Hepatocyte (in vitro differentiated cells): ENCODE data around the gene ZNF202.

Source experiments
- CTCF ChIP-seq: fragments of 200-600 bp; sonication (generic); IDR thresholded peaks from 2 replicates; pipeline ENCODE4 v1.5.1; 2016; ENCODE audit warnings: antibody characterized with exemption, mild to moderate bottlenecking; ENCODE audit not compliant: poor library complexity
- EZH2 ChIP-seq: fragments of 200-600 bp; sonication (generic); IDR thresholded peaks from 2 replicates; pipeline ENCODE4 v1.6.1; 2016; ENCODE audit warnings: antibody characterized with exemption, mild to moderate bottlenecking, borderline replicate concordance
- EZH2phosphoT487 ChIP-seq: fragments of 200-600 bp; sonication (generic); IDR thresholded peaks from one replicate; pipeline ENCODE4 v1.6.1; 2018; ENCODE audit warnings: antibody characterized with exemption, mild to moderate bottlenecking, low read depth, moderate library complexity; ENCODE audit not compliant: unreplicated experiment, severe bottlenecking

GRCh38 chr11:123718469-123718868, 23.0 kb downstream of the ZNF202 start:
- TF ChIP-seq CTCF (no peak), EZH2 (no peak), EZH2phosphoT487 (no peak)
